ENCODE measurements around the gene PHF24. TPM values are rescaled to one million over a fixed set of nuclear protein-coding genes. Genes with fewer than 3 reads are reported as not detected.
A peak's percentile ranks its signal among the peaks of the same experiment; 100 is the strongest.

Gene PHF24
- total RNA-seq, 1 experiment from 2014 or later = not detected

DNA sequence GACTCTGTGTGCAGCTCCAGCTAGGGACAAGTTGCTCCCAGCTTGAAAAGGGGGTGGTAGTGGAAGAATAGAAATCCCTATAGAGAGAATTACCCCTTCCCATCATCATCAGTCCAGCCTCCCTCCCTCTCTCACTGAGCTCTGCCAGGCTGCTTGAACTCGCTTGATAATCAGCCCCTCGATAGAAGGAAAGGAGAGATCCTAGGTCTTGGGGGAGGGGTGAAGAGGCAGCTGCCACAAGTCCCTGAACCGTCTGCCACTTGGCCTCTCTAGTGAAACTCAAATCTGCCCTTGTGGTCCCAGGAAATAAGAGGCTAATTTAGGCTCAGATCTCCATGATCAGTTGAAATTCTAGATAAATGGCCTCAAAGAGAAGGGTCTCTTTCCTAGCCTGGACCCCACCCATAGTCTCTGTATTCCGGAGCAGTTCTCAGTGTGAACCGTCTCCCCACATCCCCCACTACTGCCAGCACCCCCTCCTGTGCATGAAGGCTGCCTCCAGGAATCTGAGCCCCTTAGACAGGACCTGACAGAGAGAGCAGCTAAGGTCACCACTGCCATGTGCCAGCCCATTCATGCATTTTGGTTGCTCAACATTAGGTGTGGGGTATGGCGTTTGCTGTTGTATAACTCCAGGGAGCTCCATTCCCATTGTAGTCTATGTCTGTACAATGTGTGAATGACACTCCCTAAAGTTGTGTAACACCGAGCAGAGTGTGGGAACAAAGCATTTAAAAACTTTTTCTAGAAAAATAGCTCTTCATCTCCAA, 37.0 kb downstream of the PHF24 start:
- Mint-ChIP-seq H3K9me3 (ENCODE audit: unreplicated experiment) (no peaks in the 10 kb centered on the region), H3K27me3 (ENCODE audit: insufficient read depth, unreplicated experiment) (no peaks in the 10 kb centered on the region), H3K4me3 (ENCODE audit: unreplicated experiment) (no peak overlapping the region), H3K4me1 (ENCODE audit: low read depth, unreplicated experiment) (peaks cover 19% of the 10 kb centered on the region), H3K27ac (ENCODE audit: unreplicated experiment) (peak overlapping the region; percentile 42), H3K36me3 (ENCODE audit: insufficient read depth, unreplicated experiment) (no peaks in the 10 kb centered on the region)
- intact Hi-C loops (cut with micrococcal nuclease; ENCODE audit: unreplicated experiment) = loop anchor here (1.0 to 2.0 kb wide), 2 partner anchors 56 to 96 kb away; no protein-coding TSS in a partner anchor
- TF ChIP-seq, protein P1, sequence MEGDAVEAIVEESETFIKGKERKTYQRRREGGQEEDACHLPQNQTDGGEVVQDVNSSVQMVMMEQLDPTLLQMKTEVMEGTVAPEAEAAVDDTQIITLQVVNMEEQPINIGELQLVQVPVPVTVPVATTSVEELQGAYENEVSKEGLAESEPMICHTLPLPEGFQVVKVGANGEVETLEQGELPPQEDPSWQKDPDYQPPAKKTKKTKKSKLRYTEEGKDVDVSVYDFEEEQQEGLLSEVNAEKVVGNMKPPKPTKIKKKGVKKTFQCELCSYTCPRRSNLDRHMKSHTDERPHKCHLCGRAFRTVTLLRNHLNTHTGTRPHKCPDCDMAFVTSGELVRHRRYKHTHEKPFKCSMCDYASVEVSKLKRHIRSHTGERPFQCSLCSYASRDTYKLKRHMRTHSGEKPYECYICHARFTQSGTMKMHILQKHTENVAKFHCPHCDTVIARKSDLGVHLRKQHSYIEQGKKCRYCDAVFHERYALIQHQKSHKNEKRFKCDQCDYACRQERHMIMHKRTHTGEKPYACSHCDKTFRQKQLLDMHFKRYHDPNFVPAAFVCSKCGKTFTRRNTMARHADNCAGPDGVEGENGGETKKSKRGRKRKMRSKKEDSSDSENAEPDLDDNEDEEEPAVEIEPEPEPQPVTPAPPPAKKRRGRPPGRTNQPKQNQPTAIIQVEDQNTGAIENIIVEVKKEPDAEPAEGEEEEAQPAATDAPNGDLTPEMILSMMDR (IDR thresholded peaks at IDR 0.05; ENCODE audit: insufficient read depth in 1 of 2, low read depth in 1 of 2, low read length in 1 of 2, severe bottlenecking in 1 of 2, unreplicated experiment in 1 of 2) = no peak
- H3K9me3 ChIP-seq = no peaks in the 10 kb centered on the region
- ChIA-PET POLR2A (interaction anchor here (1.5 kb wide), 1 partner anchor 77 kb away, joined by 4 read pairs; the partner anchor contains the start of gene VCP), CTCF (interaction anchor here (0.7 to 2.9 kb wide), 11 partner anchors 10 to 320 kb away, joined by 3 to 48 read pairs (median 6); partner anchors contain the start of gene VCP)
- H3K4me3 ChIP-seq (ENCODE audit: low read depth, low read length) = no peak overlapping the region
- no TSS peak for BruUV-seq (replicated peaks)
- H3K4me1 ChIP-seq = peaks cover 29% of the 10 kb centered on the region
- no peaks in the 10 kb centered on the region for H3K27me3 ChIP-seq (replicated peaks; ENCODE audit: control insufficient read depth, insufficient read depth, low read length)
- no peaks in the 10 kb centered on the region for H3K36me3 ChIP-seq (ENCODE audit: control insufficient read depth, insufficient read depth, low read length)
- DNase-seq = no peak

DNA sequence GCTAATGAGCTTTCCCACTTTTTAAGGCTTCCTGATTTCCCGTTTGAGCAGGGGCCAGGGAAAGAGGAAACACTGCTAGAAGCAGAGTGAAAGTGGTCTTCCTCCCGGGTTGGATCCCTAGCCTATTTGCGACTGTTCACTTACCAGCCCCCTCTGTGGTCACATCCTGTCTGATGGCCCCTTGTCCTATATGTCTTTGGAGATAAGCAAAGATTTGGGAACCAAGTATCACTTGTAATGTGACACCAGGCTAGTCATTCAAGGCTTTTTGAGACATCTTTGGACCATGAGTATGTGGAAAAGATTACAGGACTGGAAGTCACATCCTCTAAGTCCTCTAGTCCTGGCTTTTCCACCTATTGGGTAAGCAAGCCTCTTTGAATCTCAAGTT, 37.6 kb downstream of the PHF24 start:
- Mint-ChIP-seq H3K4me1 (ENCODE audit: low read depth, unreplicated experiment) (peaks cover 19% of the 10 kb centered on the region), H3K36me3 (ENCODE audit: insufficient read depth, unreplicated experiment) (no peaks in the 10 kb centered on the region), H3K9me3 (ENCODE audit: unreplicated experiment) (no peaks in the 10 kb centered on the region), H3K27ac (ENCODE audit: unreplicated experiment) (peak overlapping the region; percentile 42), H3K27me3 (ENCODE audit: insufficient read depth, unreplicated experiment) (no peaks in the 10 kb centered on the region), H3K4me3 (ENCODE audit: unreplicated experiment) (no peak overlapping the region)
- CTCF ChIA-PET = interaction anchor here (2.4 to 2.9 kb wide), 2 partner anchors 96 to 235 kb away, joined by 6 to 48 read pairs; no protein-coding TSS in a partner anchor
- TF ChIP-seq, protein P1 (IDR thresholded peaks at IDR 0.05; ENCODE audit: insufficient read depth in 1 of 2, low read depth in 1 of 2, low read length in 1 of 2, severe bottlenecking in 1 of 2, unreplicated experiment in 1 of 2) = no peak
- Histone ChIP-seq H3K27me3 (replicated peaks; ENCODE audit: control insufficient read depth, insufficient read depth, low read length) (no peaks in the 10 kb centered on the region), H3K36me3 (ENCODE audit: control insufficient read depth, insufficient read depth, low read length) (no peaks in the 10 kb centered on the region), H3K4me1 (peaks cover 24% of the 10 kb centered on the region), H3K9me3 (no peaks in the 10 kb centered on the region), H3K4me3 (ENCODE audit: low read depth, low read length) (no peak overlapping the region)
- no TSS peak for BruUV-seq (replicated peaks)
- intact Hi-C loops (cut with micrococcal nuclease; ENCODE audit: unreplicated experiment) = loop anchor here (2.0 kb wide), 1 partner anchor 55 kb away; no protein-coding TSS in a partner anchor
- DNase-seq = no peak
- POLR2A ChIA-PET = no interaction called here

DNA sequence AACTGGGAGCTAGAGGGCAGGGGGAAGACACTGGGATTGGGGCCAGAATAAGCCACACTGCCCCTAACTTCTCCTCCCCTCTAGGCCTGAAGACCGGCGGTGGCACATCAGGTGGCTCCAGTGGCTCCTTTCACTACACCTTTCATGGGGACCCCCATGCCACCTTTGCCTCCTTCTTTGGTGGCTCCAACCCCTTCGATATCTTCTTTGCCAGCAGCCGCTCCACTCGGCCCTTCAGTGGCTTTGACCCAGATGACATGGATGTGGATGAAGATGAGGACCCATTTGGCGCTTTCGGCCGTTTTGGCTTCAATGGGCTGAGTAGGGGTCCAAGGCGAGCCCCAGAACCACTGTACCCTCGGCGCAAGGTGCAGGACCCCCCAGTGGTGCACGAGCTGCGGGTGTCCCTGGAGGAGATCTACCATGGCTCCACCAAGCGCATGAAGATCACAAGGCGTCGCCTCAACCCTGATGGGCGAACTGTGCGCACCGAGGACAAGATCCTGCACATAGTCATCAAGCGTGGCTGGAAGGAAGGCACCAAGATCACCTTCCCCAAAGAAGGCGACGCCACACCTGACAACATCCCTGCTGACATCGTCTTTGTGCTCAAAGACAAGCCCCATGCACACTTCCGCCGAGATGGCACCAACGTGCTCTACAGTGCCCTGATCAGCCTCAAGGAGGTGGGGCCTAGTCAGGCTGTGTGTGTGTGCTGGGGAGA, 38.3 kb downstream of the PHF24 start:
- intact Hi-C loops (cut with micrococcal nuclease; ENCODE audit: unreplicated experiment) = no loop called here
- POLR2A ChIA-PET = interaction anchor here (0.6 kb wide), 1 partner anchor 947 kb away, joined by 4 read pairs; no protein-coding TSS in a partner anchor
- no peaks in the 10 kb centered on the region for H3K9me3 Mint-ChIP-seq (ENCODE audit: unreplicated experiment)
- no peaks in the 10 kb centered on the region for H3K27me3 ChIP-seq (replicated peaks; ENCODE audit: control insufficient read depth, insufficient read depth, low read length)
- DNase-seq = no peak
- peak overlapping the region; percentile 23 for H3K27ac Mint-ChIP-seq (ENCODE audit: unreplicated experiment)
- H3K4me1 ChIP-seq = peaks cover 24% of the 10 kb centered on the region
- no peak overlapping the region for H3K4me3 Mint-ChIP-seq (ENCODE audit: unreplicated experiment)
- peaks cover 19% of the 10 kb centered on the region for H3K4me1 Mint-ChIP-seq (ENCODE audit: low read depth, unreplicated experiment)
- TF ChIP-seq, protein P1 (IDR thresholded peaks at IDR 0.05; ENCODE audit: insufficient read depth in 1 of 2, low read depth in 1 of 2, low read length in 1 of 2, severe bottlenecking in 1 of 2, unreplicated experiment in 1 of 2) = no peak
- H3K9me3 ChIP-seq = no peaks in the 10 kb centered on the region
- CTCF ChIA-PET = interaction anchor here (2.2 to 2.9 kb wide), 2 partner anchors 97 kb away, joined by 9 to 48 read pairs; no protein-coding TSS in a partner anchor
- no TSS peak for BruUV-seq (replicated peaks)
- no peak overlapping the region for H3K4me3 ChIP-seq (ENCODE audit: low read depth, low read length)
- no peaks in the 10 kb centered on the region for H3K36me3 Mint-ChIP-seq (ENCODE audit: insufficient read depth, unreplicated experiment)
- H3K36me3 ChIP-seq (ENCODE audit: control insufficient read depth, insufficient read depth, low read length) = no peaks in the 10 kb centered on the region
- no peaks in the 10 kb centered on the region for H3K27me3 Mint-ChIP-seq (ENCODE audit: insufficient read depth, unreplicated experiment)

Data from Caco-2 (cell line).